ENCODE results near the gene ZNF691.
"Not testable (repeated sequence)": the region's sequence is repeated elsewhere in the genome, so short reads cannot be mapped to it uniquely, and the experiment has no call there.

DNA sequence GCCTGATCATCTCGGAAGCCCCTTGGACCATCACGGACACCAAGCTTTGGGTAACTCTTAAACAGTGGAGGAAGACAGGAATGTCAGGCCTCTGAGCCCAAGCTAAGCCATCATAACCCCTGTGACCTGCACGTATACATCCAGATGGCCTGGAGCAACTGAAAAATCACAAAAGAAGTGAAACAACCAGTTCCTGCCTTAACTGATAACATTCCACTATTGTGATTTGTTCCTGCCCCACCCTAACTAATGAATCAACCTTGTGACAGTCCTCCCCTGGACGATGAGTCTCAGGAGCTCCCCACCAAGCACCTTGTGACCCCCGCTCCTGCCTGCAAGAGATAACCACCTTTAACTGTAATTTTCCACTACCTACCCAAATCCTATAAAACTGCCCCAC lies 13.0 kb downstream of the ZNF691 start:
- TF ChIP-seq, protein P1, sequence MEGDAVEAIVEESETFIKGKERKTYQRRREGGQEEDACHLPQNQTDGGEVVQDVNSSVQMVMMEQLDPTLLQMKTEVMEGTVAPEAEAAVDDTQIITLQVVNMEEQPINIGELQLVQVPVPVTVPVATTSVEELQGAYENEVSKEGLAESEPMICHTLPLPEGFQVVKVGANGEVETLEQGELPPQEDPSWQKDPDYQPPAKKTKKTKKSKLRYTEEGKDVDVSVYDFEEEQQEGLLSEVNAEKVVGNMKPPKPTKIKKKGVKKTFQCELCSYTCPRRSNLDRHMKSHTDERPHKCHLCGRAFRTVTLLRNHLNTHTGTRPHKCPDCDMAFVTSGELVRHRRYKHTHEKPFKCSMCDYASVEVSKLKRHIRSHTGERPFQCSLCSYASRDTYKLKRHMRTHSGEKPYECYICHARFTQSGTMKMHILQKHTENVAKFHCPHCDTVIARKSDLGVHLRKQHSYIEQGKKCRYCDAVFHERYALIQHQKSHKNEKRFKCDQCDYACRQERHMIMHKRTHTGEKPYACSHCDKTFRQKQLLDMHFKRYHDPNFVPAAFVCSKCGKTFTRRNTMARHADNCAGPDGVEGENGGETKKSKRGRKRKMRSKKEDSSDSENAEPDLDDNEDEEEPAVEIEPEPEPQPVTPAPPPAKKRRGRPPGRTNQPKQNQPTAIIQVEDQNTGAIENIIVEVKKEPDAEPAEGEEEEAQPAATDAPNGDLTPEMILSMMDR (conservative IDR thresholded peaks at IDR 0.05; ENCODE audit: low read length) = not testable (repeated sequence)
- not testable (repeated sequence) for TF ChIP-seq EZH2phosphoT487 (IDR thresholded peaks at IDR 0.05; ENCODE audit: borderline replicate concordance)
